Measurements from ENCODE around the gene TRIM71.

The TRIM71 gene

DNA sequence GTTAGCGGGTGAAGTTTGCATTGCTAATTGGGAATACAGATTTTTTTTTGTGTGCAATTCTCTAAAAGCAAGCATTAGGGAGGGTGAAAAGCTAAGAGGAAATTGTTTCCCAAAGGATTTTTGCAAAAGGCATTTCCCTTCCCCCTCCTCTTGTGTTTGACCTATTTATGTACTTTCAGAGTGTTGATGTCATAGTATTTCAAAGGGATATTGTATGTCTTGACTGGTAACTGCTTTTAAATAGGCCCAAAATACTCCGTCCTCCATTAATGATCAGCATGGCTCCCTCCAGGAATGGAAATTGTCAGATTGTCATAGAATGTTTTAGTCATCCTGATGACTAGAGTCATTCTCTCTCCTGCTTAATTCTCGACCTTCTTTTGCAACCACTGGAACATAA, 32.4 kb downstream of the TRIM71 start:
- H3K4me3 ChIP-seq (ENCODE audit: low read depth, low read length) = no peak overlapping the region
- TF ChIP-seq, protein P1, sequence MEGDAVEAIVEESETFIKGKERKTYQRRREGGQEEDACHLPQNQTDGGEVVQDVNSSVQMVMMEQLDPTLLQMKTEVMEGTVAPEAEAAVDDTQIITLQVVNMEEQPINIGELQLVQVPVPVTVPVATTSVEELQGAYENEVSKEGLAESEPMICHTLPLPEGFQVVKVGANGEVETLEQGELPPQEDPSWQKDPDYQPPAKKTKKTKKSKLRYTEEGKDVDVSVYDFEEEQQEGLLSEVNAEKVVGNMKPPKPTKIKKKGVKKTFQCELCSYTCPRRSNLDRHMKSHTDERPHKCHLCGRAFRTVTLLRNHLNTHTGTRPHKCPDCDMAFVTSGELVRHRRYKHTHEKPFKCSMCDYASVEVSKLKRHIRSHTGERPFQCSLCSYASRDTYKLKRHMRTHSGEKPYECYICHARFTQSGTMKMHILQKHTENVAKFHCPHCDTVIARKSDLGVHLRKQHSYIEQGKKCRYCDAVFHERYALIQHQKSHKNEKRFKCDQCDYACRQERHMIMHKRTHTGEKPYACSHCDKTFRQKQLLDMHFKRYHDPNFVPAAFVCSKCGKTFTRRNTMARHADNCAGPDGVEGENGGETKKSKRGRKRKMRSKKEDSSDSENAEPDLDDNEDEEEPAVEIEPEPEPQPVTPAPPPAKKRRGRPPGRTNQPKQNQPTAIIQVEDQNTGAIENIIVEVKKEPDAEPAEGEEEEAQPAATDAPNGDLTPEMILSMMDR (IDR thresholded peaks at IDR 0.05; ENCODE audit: borderline replicate concordance, insufficient read depth, low read depth, low read length) = no peak

DNA sequence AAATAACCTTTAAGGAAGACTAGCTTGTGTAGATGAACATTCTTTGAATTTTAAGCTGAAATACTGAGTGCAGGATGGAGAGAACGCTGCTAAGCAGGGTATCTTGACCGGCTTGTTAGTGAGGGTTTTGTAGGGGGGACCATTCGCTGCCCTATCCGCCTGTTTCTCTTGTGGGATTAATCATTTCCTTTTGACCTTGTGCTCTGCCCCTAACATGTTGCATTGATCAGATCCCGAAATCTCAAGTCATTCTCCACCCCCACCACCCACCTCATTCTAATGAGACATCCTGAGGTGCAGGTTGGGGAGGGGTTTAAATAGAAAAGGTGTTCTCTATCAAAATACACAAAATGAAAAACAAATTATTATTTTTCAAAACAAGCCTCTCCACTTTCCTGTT, 32.8 kb downstream of the TRIM71 start:
- TF ChIP-seq, protein P1 (IDR thresholded peaks at IDR 0.05; ENCODE audit: borderline replicate concordance, insufficient read depth, low read depth, low read length) = no peak
- no peak overlapping the region for H3K4me3 ChIP-seq (ENCODE audit: low read depth, low read length)

DNA sequence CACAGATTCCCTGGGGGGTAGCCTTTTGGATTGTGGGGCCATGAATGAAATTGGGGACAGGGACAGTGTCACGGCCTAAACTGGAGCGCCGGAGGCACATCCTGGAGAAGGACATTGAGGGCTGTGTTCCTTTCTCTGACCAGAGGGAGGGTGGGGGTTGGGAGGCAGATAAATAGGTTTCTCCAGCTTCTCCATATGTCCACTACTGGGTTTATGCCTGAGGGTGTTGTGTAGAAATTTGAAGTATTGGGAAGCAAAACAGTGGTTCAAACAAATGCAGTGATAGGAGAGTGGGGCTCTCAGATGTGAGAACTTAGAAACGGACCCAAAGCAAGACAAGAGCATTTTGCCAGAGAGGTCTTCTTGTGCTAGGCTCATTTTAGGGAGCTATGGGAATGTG, 34.3 kb downstream of the TRIM71 start:
- TF ChIP-seq, protein P1 (IDR thresholded peaks at IDR 0.05; ENCODE audit: borderline replicate concordance, insufficient read depth, low read depth, low read length) = no peak
- no peak overlapping the region for H3K4me3 ChIP-seq (ENCODE audit: low read depth, low read length)

DNA sequence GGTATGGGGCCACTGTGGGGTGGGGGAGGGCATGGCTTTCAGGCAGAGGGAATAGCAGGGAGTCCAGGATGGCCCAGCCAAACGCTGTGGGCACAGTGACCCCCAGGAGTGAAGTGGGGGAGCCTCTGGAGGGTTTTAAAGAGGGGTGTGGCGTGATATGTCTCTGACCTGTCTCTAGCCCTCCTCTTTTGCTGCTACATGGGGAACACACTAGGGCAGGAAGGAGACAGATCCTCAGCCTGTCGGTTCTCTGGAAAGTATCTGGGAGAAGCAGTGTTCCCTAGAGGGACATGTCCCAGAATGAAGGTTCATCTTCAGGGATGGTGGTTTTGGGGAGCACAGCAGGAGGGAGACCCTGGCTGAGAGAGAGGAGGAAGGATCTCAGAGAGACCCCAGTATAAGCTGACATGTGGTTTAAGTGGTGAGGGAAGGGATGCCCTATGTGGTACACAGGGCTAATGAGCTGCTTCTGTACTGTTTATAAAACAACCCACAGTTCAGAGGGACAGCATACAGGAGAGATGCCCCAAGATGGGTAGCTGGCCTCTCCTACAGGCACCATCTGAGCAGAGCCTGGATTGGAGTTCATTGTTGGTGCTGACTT, 37.7 kb downstream of the TRIM71 start:
- TF ChIP-seq, protein P1 (IDR thresholded peaks at IDR 0.05; ENCODE audit: borderline replicate concordance, insufficient read depth, low read depth, low read length) = no peak
- no peak overlapping the region for H3K4me3 ChIP-seq (ENCODE audit: low read depth, low read length)

DNA sequence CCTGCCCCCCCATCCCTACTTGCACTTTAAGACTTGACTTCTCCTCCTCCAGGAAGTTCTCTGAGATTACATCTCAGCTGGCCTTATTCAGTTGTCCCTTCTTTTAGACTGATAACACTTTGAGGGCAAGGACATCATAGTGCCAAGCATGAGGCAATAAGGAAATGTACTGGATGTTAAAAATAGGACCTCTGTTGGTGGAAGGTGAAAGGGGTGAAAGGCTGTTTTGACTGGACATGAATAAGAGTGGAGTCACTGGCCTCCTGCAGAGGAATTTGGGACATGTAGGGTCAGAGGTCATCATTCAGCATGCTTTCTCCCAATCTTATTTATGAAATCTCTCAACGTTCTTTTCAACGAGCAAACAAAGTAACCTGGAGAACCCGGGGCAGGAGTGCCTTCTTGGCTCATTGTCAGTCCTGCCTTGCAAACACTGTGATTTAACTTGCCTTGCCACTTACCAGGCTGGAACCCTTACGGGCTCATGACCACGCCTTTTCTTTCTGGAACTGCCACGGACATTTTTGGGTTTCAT, 38.6 kb downstream of the TRIM71 start:
- TF ChIP-seq, protein P1 (IDR thresholded peaks at IDR 0.05; ENCODE audit: borderline replicate concordance, insufficient read depth, low read depth, low read length) = no peak
- no peak overlapping the region for H3K4me3 ChIP-seq (ENCODE audit: low read depth, low read length)

DNA sequence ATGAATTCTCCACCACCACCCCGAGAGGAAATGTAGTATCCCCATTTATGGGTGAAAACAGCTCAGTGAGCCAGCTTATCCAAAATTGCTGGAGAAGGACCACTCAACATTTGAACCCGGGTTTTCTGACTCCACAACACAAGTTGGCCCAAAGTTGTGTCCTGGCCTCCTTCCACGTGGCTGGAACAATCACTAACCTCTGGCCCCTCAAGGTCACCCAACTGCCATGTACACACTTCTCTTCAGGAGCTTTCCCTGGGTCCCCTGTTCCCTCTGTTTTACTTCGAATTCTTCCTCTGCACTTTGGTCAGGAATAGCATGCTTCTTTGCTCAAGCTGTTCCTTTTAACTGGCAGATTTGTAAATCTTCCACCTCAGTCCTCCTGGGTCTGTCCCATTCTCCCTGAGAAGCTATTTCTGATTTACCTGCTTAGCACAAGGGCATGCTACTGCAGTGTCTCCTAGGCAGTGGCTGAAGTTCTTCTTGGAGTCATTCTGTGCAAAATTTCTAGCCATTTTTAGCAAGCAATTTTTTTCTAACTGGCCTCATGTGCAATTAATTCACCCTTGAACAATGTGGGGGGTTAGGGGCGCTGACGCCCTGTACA, 39.2 kb downstream of the TRIM71 start:
- H3K4me3 ChIP-seq (ENCODE audit: low read depth, low read length) = no peak overlapping the region
- TF ChIP-seq, protein P1 (IDR thresholded peaks at IDR 0.05; ENCODE audit: borderline replicate concordance, insufficient read depth, low read depth, low read length) = no peak

DNA sequence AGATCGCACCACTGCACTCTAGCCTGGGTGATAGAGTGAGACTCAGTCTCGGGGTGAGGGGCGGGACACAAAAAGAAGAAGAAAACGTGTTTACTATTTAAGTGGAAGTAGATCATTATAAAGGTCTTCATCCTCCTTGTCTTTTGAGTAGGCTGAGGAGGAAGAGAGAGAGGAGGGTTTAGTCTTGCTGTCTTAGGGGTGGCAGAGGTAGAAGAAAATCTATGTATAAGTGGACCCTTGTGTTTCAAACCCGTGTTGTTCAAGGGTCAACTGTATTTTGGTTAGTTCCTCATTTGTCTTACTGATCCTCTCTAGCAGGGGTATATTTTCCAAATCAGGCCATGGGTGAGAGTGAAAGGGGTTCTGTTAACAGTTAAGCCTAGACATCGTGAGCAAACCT, 40.1 kb downstream of the TRIM71 start:
- H3K4me3 ChIP-seq (ENCODE audit: low read depth, low read length) = no peak overlapping the region
- TF ChIP-seq, protein P1 (IDR thresholded peaks at IDR 0.05; ENCODE audit: borderline replicate concordance, insufficient read depth, low read depth, low read length) = no peak
